ENCODE data around the gene NPNT.
A peak's percentile ranks its signal among the peaks of the same experiment; 100 is the strongest.
"Not testable (repeated sequence)": the region's sequence is repeated elsewhere in the genome, so short reads cannot be mapped to it uniquely, and the experiment has no call there.

Gene NPNT

GRCh38 chr4:105894660-105895582 is at the start of gene NPNT:
Gene NPNT, plus strand, starts transcription at chr4:105895471. Its CDS starts 182 bp downstream, at chr4:105895653.
- H3K4me3 ChIP-seq (ENCODE audit: low read depth, low read length): no peak within 1 kb of the TSS
- DNase-seq (ENCODE audit: low read depth): no peak
- no peak for TF ChIP-seq CTCF (IDR thresholded peaks at IDR 0.05; ENCODE audit: control insufficient read depth, extremely low read depth, insufficient read depth)

GRCh38 chr4:105845559-105845958 is 49.7 kb upstream of the NPNT start:
- TF ChIP-seq CTCF (IDR thresholded peaks at IDR 0.05; ENCODE audit: control insufficient read depth, extremely low read depth, insufficient read depth): no peak
- no peak for DNase-seq (ENCODE audit: low read depth)
- H3K4me3 ChIP-seq (ENCODE audit: low read depth, low read length): no peak overlapping the region

- DNase-seq (ENCODE audit: low read depth); H3K4me3 ChIP-seq (ENCODE audit: low read depth, low read length): not testable (repeated sequence)
Observed at GRCh38 chr4:105848359-105848758, 46.9 kb upstream of the NPNT start.

- TF ChIP-seq CTCF (IDR thresholded peaks at IDR 0.05; ENCODE audit: control insufficient read depth, extremely low read depth, insufficient read depth): no peak
- DNase-seq (ENCODE audit: low read depth): no peak
Observed at GRCh38 chr4:105851196-105851595, 44.1 kb upstream of the NPNT start.

GRCh38 chr4:105852230-105852629 is 43.0 kb upstream of the NPNT start:
- not testable (repeated sequence) for DNase-seq (ENCODE audit: low read depth); H3K4me3 ChIP-seq (ENCODE audit: low read depth, low read length)

More at GRCh38 chr4:105851196-105851595, 44.1 kb upstream of the NPNT start:
- no peak overlapping the region for H3K4me3 ChIP-seq (ENCODE audit: low read depth, low read length)

- no peak for DNase-seq (ENCODE audit: low read depth)
- TF ChIP-seq CTCF (IDR thresholded peaks at IDR 0.05; ENCODE audit: control insufficient read depth, extremely low read depth, insufficient read depth): no peak
- no peak overlapping the region for H3K4me3 ChIP-seq (ENCODE audit: low read depth, low read length)
Observed at GRCh38 chr4:105858466-105859040, 36.7 kb upstream of the NPNT start.

GRCh38 chr4:105859233-105859632 is 36.0 kb upstream of the NPNT start:
- no peak overlapping the region for H3K4me3 ChIP-seq (ENCODE audit: low read depth, low read length)
- TF ChIP-seq CTCF (IDR thresholded peaks at IDR 0.05; ENCODE audit: control insufficient read depth, extremely low read depth, insufficient read depth): no peak
- DNase-seq (ENCODE audit: low read depth): peak; percentile 32

- TF ChIP-seq CTCF (IDR thresholded peaks at IDR 0.05; ENCODE audit: control insufficient read depth, extremely low read depth, insufficient read depth): no peak
- no peak for DNase-seq (ENCODE audit: low read depth)
Observed at GRCh38 chr4:105870963-105871362, 24.3 kb upstream of the NPNT start.

More at GRCh38 chr4:105870963-105871362, 24.3 kb upstream of the NPNT start:
- H3K4me3 ChIP-seq (ENCODE audit: low read depth, low read length): no peak overlapping the region

Measured in LNCaP clone FGC (cell line).